Measurements from ENCODE around the gene OR6F1. TPM values are rescaled to one million over a fixed set of nuclear protein-coding genes. Genes with fewer than 3 reads are reported as not detected.
"Not testable (repeated sequence)": the region's sequence is repeated elsewhere in the genome, so short reads cannot be mapped to it uniquely, and the experiment has no call there.

OR6F1 gene
- total RNA-seq, 1 experiment from 2014 or later = not detected

DNA sequence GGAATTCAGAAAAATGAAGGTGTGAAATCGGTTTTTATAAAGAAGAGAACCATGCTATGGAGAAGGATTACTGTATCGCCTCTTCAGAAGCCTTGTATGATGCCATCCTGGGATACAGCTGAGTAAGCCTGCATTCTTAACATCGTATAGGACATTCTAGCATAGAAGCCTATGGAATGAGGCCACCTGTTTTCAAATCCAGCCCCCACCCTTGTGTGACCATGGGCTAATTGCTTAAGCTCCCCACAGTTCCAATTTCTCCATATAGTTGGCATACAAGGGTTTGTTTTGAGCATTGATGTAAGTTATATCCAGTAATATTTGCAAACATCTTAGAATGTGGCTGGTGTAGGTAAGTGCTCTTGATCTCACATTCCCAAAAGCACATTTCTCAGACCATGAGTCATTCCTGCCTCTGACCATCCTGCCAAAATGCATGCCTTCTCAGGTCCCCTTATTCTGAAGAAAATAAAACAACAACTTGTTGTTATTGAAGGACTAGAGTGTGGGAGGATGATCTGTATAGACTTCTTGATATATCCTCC is 30.0 kb upstream of the OR6F1 start:
- Histone ChIP-seq H2AFZ (ENCODE audit: low read length) (no peak overlapping the region), H3K79me2 (ENCODE audit: low read length) (no peaks in the 10 kb centered on the region), H3K9ac (ENCODE audit: low read length) (no peak overlapping the region), H3K4me1 (ENCODE audit: insufficient read depth, low read length) (peaks cover 31% of the 10 kb centered on the region), H3K27me3 (ENCODE audit: low read length) (no peaks in the 10 kb centered on the region), H3K9me3 (ENCODE audit: low read length) (no peaks in the 10 kb centered on the region), H3F3A (ENCODE audit: low read length, unreplicated experiment) (peaks cover 4% of the 10 kb centered on the region), H3K9me2 (replicated peaks; ENCODE audit: low read length) (no peaks in the 10 kb centered on the region), H3K4me3 (ENCODE audit: low read length) (no peak overlapping the region), H3K27ac (ENCODE audit: low read length) (no peak overlapping the region), H3K36me3 (ENCODE audit: low read depth, low read length) (no peaks in the 10 kb centered on the region), H4K20me1 (ENCODE audit: low read length) (no peaks in the 10 kb centered on the region), H3K4me2 (ENCODE audit: low read length) (0 out of 2 replicates have a peak overlapping the region, but pooled peaks have one; percentile 2)
- TF ChIP-seq EZH2 (IDR thresholded peaks at IDR 0.05; ENCODE audit: low read length, unreplicated experiment) (no peak), EZH2phosphoT487 (IDR thresholded peaks at IDR 0.05; ENCODE audit: borderline replicate concordance, low read length) (no peak)
- TF ChIP-seq, protein P1, sequence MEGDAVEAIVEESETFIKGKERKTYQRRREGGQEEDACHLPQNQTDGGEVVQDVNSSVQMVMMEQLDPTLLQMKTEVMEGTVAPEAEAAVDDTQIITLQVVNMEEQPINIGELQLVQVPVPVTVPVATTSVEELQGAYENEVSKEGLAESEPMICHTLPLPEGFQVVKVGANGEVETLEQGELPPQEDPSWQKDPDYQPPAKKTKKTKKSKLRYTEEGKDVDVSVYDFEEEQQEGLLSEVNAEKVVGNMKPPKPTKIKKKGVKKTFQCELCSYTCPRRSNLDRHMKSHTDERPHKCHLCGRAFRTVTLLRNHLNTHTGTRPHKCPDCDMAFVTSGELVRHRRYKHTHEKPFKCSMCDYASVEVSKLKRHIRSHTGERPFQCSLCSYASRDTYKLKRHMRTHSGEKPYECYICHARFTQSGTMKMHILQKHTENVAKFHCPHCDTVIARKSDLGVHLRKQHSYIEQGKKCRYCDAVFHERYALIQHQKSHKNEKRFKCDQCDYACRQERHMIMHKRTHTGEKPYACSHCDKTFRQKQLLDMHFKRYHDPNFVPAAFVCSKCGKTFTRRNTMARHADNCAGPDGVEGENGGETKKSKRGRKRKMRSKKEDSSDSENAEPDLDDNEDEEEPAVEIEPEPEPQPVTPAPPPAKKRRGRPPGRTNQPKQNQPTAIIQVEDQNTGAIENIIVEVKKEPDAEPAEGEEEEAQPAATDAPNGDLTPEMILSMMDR (conservative IDR thresholded peaks at IDR 0.05; ENCODE audit: low read depth, low read length) = no peak
- ATAC-seq (peak; percentile 70), DNase-seq (peak; percentile 85)
- BruUV-seq (replicated peaks) = no TSS peak
- intact Hi-C loops (cut with micrococcal nuclease) = loop anchor here (5.0 kb wide), 2 partner anchors 111 to 171 kb away; partner anchors contain the start of gene TRIM58
- POLR2A ChIA-PET (ENCODE audit: unreplicated experiment) = interaction anchor here (0.6 kb wide), 1 partner anchor 111 kb away, joined by 3 read pairs; the partner anchor contains the start of gene TRIM58
- CTCF ChIA-PET = no interaction called here

DNA sequence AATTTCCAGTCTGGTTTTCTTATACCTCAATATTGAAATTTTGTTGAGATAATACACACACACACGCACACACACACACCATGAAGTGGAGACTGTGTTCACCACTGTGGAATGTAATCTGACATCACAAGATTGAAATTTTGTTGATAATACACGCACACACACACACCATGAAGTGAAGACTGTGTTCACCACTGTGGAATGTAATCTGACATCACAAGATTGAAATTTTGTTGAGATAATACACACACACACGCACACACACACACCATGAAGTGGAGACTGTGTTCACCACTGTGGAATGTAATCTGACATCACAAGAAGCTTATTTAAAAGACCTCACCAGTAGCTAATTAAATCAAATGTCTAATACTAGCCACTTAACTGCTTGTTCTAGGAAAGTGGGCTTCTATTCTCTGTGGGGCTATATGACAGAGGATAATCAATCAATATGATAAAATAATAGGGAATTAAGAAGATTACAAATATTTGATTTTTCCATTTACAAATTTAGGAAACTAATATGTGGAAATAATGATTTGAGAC is 25.8 kb upstream of the OR6F1 start:
- BruUV-seq (replicated peaks); H2AFZ ChIP-seq (ENCODE audit: low read length); H3K9me3 ChIP-seq (ENCODE audit: low read length); H3K9ac ChIP-seq (ENCODE audit: low read length); H3K9me2 ChIP-seq (replicated peaks; ENCODE audit: low read length); H3K27me3 ChIP-seq (ENCODE audit: low read length); H3F3A ChIP-seq (ENCODE audit: low read length, unreplicated experiment); intact Hi-C loops (cut with micrococcal nuclease); H4K20me1 ChIP-seq (ENCODE audit: low read length); H3K36me3 ChIP-seq (ENCODE audit: low read depth, low read length); H3K4me3 ChIP-seq (ENCODE audit: low read length); H3K79me2 ChIP-seq (ENCODE audit: low read length): not testable (repeated sequence)
- Histone ChIP-seq H3K4me1 (ENCODE audit: insufficient read depth, low read length) (peaks cover 36% of the 10 kb centered on the region), H3K4me2 (ENCODE audit: low read length) (peak overlapping the region; percentile 42), H3K27ac (ENCODE audit: low read length) (0 out of 2 replicates have a peak overlapping the region, but pooled peaks have one; percentile 28)
- DNase-seq (peak; percentile 88), ATAC-seq (peak; percentile 42)
- POLR2A ChIA-PET (ENCODE audit: unreplicated experiment) = interaction anchor here (0.6 kb wide), 1 partner anchor 99 kb away, joined by 3 read pairs; no protein-coding TSS in a partner anchor
- CTCF ChIA-PET = interaction anchor here (0.6 kb wide), 1 partner anchor 312 kb away, joined by 3 read pairs; no protein-coding TSS in a partner anchor

DNA sequence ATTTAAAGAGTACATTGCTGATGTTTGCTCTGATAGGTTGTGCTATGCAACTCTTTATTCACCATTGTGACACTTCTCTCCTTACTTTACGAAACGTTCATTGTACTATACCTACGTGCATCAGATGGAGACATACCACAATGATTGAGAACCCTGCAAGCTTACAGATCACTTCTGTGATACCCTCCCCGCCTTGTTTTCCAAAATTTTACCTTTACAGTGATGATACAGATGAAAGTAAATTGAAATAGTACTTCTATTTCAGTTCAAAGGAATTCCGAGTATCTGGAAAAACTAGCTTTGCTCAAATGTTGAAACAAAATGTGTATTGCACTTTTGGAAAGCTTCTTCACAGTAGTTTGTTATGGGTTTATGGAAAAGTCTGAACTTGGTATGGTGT is 25.3 kb upstream of the OR6F1 start:
- no peaks in the 10 kb centered on the region for H3K27me3 ChIP-seq (ENCODE audit: low read length)
- ChIA-PET CTCF (interaction anchor here (0.6 kb wide), 1 partner anchor 311 kb away, joined by 3 read pairs; no protein-coding TSS in a partner anchor), POLR2A (ENCODE audit: unreplicated experiment) (interaction anchor here (0.6 kb wide), 1 partner anchor 100 kb away, joined by 3 read pairs; no protein-coding TSS in a partner anchor)
- H3K4me3 ChIP-seq (ENCODE audit: low read length) = no peak overlapping the region
- peak overlapping the region; percentile 42 for H3K4me2 ChIP-seq (ENCODE audit: low read length)
- peak; percentile 30; the same call in 1 of the 2 replicates for ATAC-seq
- TF ChIP-seq EZH2phosphoT487 (IDR thresholded peaks at IDR 0.05; ENCODE audit: borderline replicate concordance, low read length) (no peak), EZH2 (IDR thresholded peaks at IDR 0.05; ENCODE audit: low read length, unreplicated experiment) (no peak)
- TF ChIP-seq, protein P1 (conservative IDR thresholded peaks at IDR 0.05; ENCODE audit: low read depth, low read length) = no peak
- no peaks in the 10 kb centered on the region for H4K20me1 ChIP-seq (ENCODE audit: low read length)
- no peak overlapping the region for H3K9ac ChIP-seq (ENCODE audit: low read length)
- no peak overlapping the region for H2AFZ ChIP-seq (ENCODE audit: low read length)
- intact Hi-C loops (cut with micrococcal nuclease) = no loop called here
- DNase-seq = peak; percentile 43
- no peaks in the 10 kb centered on the region for H3K79me2 ChIP-seq (ENCODE audit: low read length)
- H3K27ac ChIP-seq (ENCODE audit: low read length) = peak overlapping the region; percentile 28
- H3F3A ChIP-seq (ENCODE audit: low read length, unreplicated experiment) = peaks cover 7% of the 10 kb centered on the region
- no peaks in the 10 kb centered on the region for H3K36me3 ChIP-seq (ENCODE audit: low read depth, low read length)
- BruUV-seq (replicated peaks) = no TSS peak
- H3K4me1 ChIP-seq (ENCODE audit: insufficient read depth, low read length) = peaks cover 33% of the 10 kb centered on the region
- H3K9me2 ChIP-seq (replicated peaks; ENCODE audit: low read length) = no peaks in the 10 kb centered on the region
- no peaks in the 10 kb centered on the region for H3K9me3 ChIP-seq (ENCODE audit: low read length)

Measured in PC-3 (cell line).